ENCODE results near the gene RNF157. TPM values are rescaled to one million over a fixed set of nuclear protein-coding genes. Genes with fewer than 3 reads are reported as not detected.
"Not testable (repeated sequence)": the region's sequence is repeated elsewhere in the genome, so short reads cannot be mapped to it uniquely, and the experiment has no call there.

RNF157 gene
- total RNA-seq, 4 donors from 2014 or later, result 0.85 to 3.4 (median 1.3) TPM

DNA sequence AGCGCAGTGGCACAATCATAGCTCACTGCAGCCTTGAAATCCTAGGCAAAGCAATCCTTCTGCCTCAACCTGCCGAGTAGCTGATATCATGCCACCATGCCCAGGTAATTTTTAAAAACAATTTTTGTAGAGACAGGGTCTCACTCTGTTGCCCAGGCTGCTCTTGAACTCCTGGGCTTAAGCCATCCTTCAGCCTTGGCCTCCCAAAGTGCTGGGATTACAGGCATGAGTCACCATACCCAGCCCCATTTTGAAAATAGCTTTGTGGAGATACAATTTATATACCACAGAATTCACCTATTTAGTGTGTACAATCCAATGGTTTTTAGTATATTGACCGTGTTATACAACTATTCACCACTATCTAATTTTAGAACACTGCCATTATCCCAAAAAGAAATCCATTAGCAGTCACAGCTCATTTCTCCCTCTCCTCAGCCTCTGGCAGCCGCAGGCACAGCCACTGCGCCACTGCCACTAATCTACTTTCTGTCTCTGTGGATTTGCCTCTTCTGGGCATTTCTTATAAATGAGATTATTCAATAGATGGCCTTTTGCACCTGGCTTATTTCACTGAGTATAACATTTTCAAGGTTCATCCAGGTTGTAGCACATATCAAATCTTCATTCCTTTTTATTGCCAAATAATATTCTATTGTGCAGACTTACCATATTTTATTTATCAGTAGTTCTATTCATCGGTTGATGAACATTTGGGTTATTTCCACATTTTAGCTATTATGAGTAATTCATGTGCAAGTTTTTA is 6.5 kb downstream of the RNF157 start:
- Histone ChIP-seq H3K36me3 (no peaks in the 10 kb centered on the region), H3K4me1 (no peaks in the 10 kb centered on the region), H3K9me3 (no peaks in the 10 kb centered on the region), H3K27me3 (peaks cover under 1% of the 10 kb centered on the region), H3K27ac (no peak overlapping the region), H3K4me3 (no peak overlapping the region)
- TF ChIP-seq, protein P1, sequence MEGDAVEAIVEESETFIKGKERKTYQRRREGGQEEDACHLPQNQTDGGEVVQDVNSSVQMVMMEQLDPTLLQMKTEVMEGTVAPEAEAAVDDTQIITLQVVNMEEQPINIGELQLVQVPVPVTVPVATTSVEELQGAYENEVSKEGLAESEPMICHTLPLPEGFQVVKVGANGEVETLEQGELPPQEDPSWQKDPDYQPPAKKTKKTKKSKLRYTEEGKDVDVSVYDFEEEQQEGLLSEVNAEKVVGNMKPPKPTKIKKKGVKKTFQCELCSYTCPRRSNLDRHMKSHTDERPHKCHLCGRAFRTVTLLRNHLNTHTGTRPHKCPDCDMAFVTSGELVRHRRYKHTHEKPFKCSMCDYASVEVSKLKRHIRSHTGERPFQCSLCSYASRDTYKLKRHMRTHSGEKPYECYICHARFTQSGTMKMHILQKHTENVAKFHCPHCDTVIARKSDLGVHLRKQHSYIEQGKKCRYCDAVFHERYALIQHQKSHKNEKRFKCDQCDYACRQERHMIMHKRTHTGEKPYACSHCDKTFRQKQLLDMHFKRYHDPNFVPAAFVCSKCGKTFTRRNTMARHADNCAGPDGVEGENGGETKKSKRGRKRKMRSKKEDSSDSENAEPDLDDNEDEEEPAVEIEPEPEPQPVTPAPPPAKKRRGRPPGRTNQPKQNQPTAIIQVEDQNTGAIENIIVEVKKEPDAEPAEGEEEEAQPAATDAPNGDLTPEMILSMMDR (IDR thresholded peaks at IDR 0.05), result no peak
- TF ChIP-seq EP300 (IDR thresholded peaks at IDR 0.05) (no peak), POLR2AphosphoS5 (IDR thresholded peaks at IDR 0.05) (no peak), POLR2A (IDR thresholded peaks at IDR 0.05) (no peak)
- WGBS, result 93% methylated on average over 6 of the region's 6 CpGs
- DNase-seq (ENCODE audit: low spot score in 2 of 2), result no peak

DNA sequence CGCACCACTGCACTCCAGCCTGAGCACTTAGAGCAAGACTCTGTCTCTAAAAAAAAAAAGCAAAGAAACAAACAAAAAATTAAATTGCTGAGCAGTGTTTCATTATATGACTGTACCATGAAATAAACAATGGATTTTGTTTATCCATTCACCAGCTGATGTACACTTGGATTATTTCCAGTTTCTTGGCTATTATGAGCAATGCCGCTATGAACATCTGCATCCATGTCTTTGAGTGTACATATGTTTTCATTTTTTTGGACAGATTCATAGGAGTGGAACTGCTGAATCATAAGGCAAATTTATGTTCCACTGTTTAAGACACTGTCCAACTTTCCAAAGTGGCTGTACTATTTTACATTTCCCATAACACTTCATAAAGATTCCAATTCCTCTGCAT is 8.0 kb downstream of the RNF157 start:
- Histone ChIP-seq H3K9me3 (no peaks in the 10 kb centered on the region), H3K27ac (no peak overlapping the region), H3K4me3 (no peak overlapping the region), H3K4me1 (no peaks in the 10 kb centered on the region), H3K36me3 (no peaks in the 10 kb centered on the region), H3K27me3 (no peaks in the 10 kb centered on the region)
- no peak for DNase-seq (ENCODE audit: low spot score in 2 of 2)
- no peak for TF ChIP-seq POLR2AphosphoS5 (IDR thresholded peaks at IDR 0.05)
- TF ChIP-seq POLR2A (IDR thresholded peaks at IDR 0.05), result no peak
- TF ChIP-seq, protein P1 (IDR thresholded peaks at IDR 0.05), result no peak
- TF ChIP-seq EP300 (IDR thresholded peaks at IDR 0.05), result no peak
- 61% methylated on average over 2 of the region's 2 CpGs for WGBS

DNA sequence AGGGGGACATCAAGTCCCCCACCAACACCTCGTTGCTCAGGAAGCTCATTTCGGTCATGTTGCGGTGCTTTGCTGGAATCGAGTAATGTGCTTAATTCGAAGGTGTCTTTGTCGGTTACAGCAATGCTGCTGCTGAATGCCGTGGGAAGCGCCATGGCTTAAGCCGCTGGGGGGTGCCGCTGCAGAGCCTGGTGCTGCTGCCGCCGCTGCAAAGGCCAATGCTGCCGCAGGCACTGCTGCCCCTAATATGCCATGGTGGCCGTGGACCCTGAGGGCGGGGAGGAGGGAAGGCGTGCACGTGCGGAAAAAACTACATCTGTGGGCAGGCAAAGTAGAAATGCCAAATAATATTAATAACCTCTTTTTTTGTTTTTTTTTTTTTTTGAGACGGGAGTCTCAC is 13.5 kb downstream of the RNF157 start:
- 91% methylated on average over 15 of the region's 19 CpGs for WGBS
- not testable (repeated sequence) for H3K4me1 ChIP-seq; H3K27me3 ChIP-seq; H3K36me3 ChIP-seq; H3K9me3 ChIP-seq; H3K4me3 ChIP-seq; DNase-seq (ENCODE audit: low spot score in 2 of 2); H3K27ac ChIP-seq

DNA sequence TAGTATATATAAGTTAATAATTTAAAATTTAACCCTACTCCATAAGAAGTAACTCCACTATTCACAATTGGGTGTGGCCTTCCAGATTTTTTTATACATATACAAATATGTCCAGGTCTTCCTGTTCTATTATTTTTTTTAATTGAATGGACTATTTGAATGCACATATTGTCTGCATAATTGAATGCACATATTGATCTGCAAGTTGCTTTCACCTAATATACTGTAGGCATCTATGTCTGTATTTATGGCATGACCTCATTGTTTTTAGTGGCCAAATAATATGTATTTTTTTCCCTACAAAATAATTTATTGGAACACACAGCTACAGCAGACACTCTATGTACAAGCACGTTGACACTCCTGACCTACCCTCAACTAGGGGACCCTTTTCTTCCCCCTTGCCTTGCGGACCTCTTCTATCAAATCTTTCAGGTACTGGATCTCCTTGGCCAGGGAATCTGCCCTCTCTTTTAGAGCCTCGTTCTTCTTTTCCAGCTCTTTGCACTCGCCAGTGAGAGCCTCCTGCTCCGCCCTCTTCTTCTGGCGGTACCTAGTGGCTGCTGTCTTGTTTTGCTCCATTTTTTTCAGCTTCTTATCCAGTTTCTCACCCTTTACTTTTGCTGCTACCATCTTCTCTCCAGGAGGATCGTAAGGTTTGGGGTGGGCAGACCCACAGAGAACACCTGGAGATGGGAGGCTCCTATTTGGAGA is 14.8 kb downstream of the RNF157 start:
- not testable (repeated sequence) for H3K9me3 ChIP-seq; DNase-seq (ENCODE audit: low spot score in 2 of 2); H3K27ac ChIP-seq; H3K27me3 ChIP-seq; H3K4me3 ChIP-seq; H3K4me1 ChIP-seq; H3K36me3 ChIP-seq
- WGBS, result 73% methylated on average over 7 of the region's 7 CpGs

DNA sequence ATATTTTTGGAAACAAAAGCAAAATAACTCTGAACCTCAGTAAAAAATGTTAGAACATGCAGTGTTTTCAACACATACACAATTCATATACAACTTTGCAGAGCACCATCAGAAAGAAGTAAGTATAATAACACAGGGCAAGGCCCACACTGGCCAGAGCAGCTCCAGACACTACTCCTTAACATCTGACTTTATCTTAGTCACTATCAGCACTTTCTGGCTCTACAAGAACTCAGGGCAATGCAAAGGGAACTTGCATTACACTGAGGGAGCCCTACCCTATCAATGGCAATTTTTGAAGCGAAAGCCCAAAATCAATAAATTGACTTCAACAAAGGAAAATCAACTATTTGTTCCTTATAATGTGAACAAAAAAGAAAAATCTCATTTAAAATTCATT is 16.5 kb downstream of the RNF157 start:
- H3K4me3 ChIP-seq, result no peak overlapping the region
- 98% methylated on average over 1 of the region's 1 CpG for WGBS
- no peak overlapping the region for H3K27ac ChIP-seq
- H3K9me3 ChIP-seq, result no peaks in the 10 kb centered on the region
- no peaks in the 10 kb centered on the region for H3K4me1 ChIP-seq
- no peaks in the 10 kb centered on the region for H3K36me3 ChIP-seq
- no peak for DNase-seq (ENCODE audit: low spot score in 2 of 2)
- no peaks in the 10 kb centered on the region for H3K27me3 ChIP-seq
- TF ChIP-seq, protein P1 (IDR thresholded peaks at IDR 0.05), result no peak
- TF ChIP-seq POLR2AphosphoS5 (IDR thresholded peaks at IDR 0.05), result no peak
- TF ChIP-seq EP300 (IDR thresholded peaks at IDR 0.05), result no peak
- no peak for TF ChIP-seq POLR2A (IDR thresholded peaks at IDR 0.05)

DNA sequence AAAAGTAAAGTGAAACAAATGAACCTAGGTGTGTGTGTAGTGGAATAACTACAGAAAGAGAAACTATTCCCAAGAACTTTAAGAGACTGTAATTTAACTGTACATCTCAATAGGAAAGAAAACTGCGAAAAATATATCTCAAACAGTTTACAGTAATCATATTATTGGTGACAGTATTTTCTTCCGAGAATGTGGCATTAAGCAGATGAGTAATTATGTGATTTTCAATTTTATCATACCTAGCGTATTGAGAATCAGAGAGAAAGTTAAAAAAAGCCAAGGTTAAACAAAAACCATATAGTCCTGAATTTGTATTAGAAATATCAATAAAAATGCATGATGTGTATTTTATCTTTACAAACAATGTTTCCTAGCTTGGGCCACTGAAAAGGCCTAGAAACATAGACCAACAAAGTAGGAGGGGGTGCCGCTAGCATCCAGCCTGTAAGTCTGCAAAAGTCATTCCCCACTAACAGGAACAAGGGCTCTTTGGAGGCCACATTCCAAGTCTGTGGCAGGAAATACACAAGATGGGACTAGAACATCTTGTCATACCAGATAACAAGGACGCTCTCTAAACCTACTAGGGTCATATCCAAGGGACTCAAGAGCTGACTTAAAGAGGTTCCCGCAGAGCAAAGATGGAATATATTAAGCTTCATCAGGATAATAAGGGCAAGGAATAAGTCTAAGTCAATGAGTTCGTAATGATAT is 20.5 kb downstream of the RNF157 start:
- no peaks in the 10 kb centered on the region for H3K36me3 ChIP-seq
- no peaks in the 10 kb centered on the region for H3K27me3 ChIP-seq
- H3K4me1 ChIP-seq, result no peaks in the 10 kb centered on the region
- no peak overlapping the region for H3K27ac ChIP-seq
- no peak for DNase-seq (ENCODE audit: low spot score in 2 of 2)
- TF ChIP-seq POLR2AphosphoS5 (IDR thresholded peaks at IDR 0.05) (no peak), EP300 (IDR thresholded peaks at IDR 0.05) (no peak), POLR2A (IDR thresholded peaks at IDR 0.05) (no peak)
- TF ChIP-seq, protein P1 (IDR thresholded peaks at IDR 0.05), result no peak
- no peaks in the 10 kb centered on the region for H3K9me3 ChIP-seq
- H3K4me3 ChIP-seq, result no peak overlapping the region
- 95% methylated on average over 7 of the region's 7 CpGs for WGBS
